ENCODE measurements around the gene CLDN1. TPM values are rescaled to one million over a fixed set of nuclear protein-coding genes. Genes with fewer than 3 reads are reported as not detected.

CLDN1 gene
- total and polyA plus RNA-seq, 2 of the 13 experiments (the other 11 are each of a cell fraction or from before 2014, with no cell fraction given): 42.7 to 51.6 TPM

DNA sequence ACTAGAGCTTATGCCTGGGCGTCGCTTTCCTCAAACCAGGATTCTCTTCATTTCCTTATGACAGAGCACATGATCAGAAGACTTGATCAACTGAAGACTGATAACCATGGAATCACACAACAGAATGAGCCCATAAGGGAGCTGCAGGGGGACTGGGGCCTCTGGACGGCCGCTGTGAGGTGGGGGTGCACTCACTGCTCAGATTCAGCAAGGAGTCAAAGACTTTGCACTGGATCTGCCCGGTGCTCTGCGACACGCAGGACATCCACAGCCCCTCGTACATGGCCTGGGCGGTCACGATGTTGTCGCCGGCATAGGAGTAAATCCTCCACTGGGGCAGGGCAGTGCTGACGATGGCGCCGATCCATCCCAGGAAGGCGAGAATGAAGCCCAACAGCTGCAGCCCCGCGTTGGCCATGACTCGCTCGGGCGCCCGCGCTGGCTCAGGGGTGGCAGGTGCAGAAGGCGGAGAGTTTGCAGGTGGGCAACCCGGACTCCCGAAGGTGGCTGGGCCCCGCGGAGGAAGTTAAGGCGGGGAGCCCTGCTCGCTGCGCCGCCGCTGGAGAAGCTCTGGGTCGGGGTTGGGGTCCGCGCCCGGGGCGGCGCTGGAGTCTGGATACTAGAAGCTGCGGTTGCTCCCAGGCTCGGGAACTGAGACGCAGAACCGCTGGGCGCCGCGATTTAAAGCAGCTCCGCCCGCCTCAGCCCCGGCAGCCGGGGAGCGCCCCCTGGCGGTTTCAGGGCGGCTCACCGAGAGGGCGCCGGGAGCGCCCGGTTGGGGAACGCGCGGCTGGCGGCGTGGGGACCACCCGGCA lies at the start of gene CLDN1 (continued):
- TF ChIP-seq ELF4 (CRISPR knock-in tag; IDR thresholded peaks at IDR 0.05; ENCODE audit: borderline replicate concordance): no peak
- peak; percentile 86 for TF ChIP-seq ZBTB38 (CRISPR knock-in tag; IDR thresholded peaks at IDR 0.05)
- TF ChIP-seq HNF1A (IDR thresholded peaks at IDR 0.05; ENCODE audit: low read depth): no peak
- 0 out of 2 replicates have a peak, but pooled peaks have one; percentile 44 for TF ChIP-seq HNF1A (CRISPR knock-in tag; IDR thresholded peaks at IDR 0.05; ENCODE audit: borderline replicate concordance)
- TF ChIP-seq ZNF256 (CRISPR knock-in tag; conservative IDR thresholded peaks at IDR 0.05): no peak
- peak; percentile 61 for TF ChIP-seq SAFB2 (CRISPR knock-in tag; IDR thresholded peaks at IDR 0.05; ENCODE audit: borderline replicate concordance, low read depth)
- TF ChIP-seq, protein P1, sequence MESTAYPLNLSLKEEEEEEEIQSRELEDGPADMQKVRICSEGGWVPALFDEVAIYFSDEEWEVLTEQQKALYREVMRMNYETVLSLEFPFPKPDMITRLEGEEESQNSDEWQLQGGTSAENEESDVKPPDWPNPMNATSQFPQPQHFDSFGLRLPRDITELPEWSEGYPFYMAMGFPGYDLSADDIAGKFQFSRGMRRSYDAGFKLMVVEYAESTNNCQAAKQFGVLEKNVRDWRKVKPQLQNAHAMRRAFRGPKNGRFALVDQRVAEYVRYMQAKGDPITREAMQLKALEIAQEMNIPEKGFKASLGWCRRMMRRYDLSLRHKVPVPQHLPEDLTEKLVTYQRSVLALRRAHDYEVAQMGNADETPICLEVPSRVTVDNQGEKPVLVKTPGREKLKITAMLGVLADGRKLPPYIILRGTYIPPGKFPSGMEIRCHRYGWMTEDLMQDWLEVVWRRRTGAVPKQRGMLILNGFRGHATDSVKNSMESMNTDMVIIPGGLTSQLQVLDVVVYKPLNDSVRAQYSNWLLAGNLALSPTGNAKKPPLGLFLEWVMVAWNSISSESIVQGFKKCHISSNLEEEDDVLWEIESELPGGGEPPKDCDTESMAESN (CRISPR knock-in tag; conservative IDR thresholded peaks at IDR 0.05): no peak; the same call in 1 of the 2 replicates
- TF ChIP-seq MLLT10 (CRISPR knock-in tag; IDR thresholded peaks at IDR 0.05): no peak
- no peak for TF ChIP-seq MZF1 (CRISPR knock-in tag; IDR thresholded peaks at IDR 0.05; ENCODE audit: borderline replicate concordance)
- TF ChIP-seq ZSCAN30 (CRISPR knock-in tag; IDR thresholded peaks at IDR 0.05): 0 out of 2 replicates have a peak, but pooled peaks have one; percentile 43
- TF ChIP-seq ARNT (IDR thresholded peaks at IDR 0.05): no peak
- TF ChIP-seq MTF2 (CRISPR knock-in tag; IDR thresholded peaks at IDR 0.05; ENCODE audit: borderline replicate concordance): peak; percentile 93; the same call in 1 of the 2 replicates
- TF ChIP-seq ZBTB3 (CRISPR knock-in tag; IDR thresholded peaks at IDR 0.05; ENCODE audit: borderline replicate concordance, low read depth): 0 out of 2 replicates have a peak, but pooled peaks have one; percentile 66
- TF ChIP-seq ZNF605 (CRISPR knock-in tag; IDR thresholded peaks at IDR 0.05): peak; percentile 56
- no peak for TF ChIP-seq TSC22D2 (CRISPR knock-in tag; IDR thresholded peaks at IDR 0.05; ENCODE audit: borderline replicate concordance)
- TF ChIP-seq ZSCAN29 (CRISPR knock-in tag; conservative IDR thresholded peaks at IDR 0.05): peak; percentile 74; the same call in 1 of the 2 replicates
- no peak for TF ChIP-seq ZNF207 (IDR thresholded peaks at IDR 0.05; ENCODE audit: borderline replicate concordance)
- TF ChIP-seq CREBL2 (CRISPR knock-in tag; IDR thresholded peaks at IDR 0.05; ENCODE audit: borderline replicate concordance): no peak; the same call in 1 of the 2 replicates
- TF ChIP-seq HNRNPH1 (optimal IDR thresholded peaks at IDR 0.05; ENCODE audit: low read depth, low read length): no peak
- no peak for TF ChIP-seq KLF9 (CRISPR knock-in tag; IDR thresholded peaks at IDR 0.05; ENCODE audit: low read depth)
- no peak for TF ChIP-seq PBX2 (CRISPR knock-in tag; IDR thresholded peaks at IDR 0.05)
- peak; percentile 96; the same call in 1 of the 2 replicates for TF ChIP-seq ZNF30 (CRISPR knock-in tag; IDR thresholded peaks at IDR 0.05)
- peak; percentile 91; the same call in 1 of the 2 replicates for TF ChIP-seq ZNF383 (CRISPR knock-in tag; IDR thresholded peaks at IDR 0.05; ENCODE audit: borderline replicate concordance)
